WTC11 (cell line): ENCODE results near the gene PCDHB9. TPM values are rescaled to one million over a fixed set of nuclear protein-coding genes. Genes with fewer than 3 reads are reported as not detected.
A peak's percentile ranks its signal among the peaks of the same experiment; 100 is the strongest.

Experiments
- ATAC-seq: fragments of 200-7000 bp; cut with Tn5 transposase; 2 replicates; pipeline ENCODE4 v1.10.0; 2021; ENCODE audit warnings: mild to moderate bottlenecking, moderate library complexity
- CTCF ChIA-PET: fragments of 300-600 bp; sonication (Branson Sonifier 250); formaldehyde crosslinking; loops from one replicate; lab custom pipeline; 2021; ENCODE audit warnings: antibody characterized with exemption; lab: Charles Lee
- POLR2A ChIA-PET: fragments of 350-600 bp; sonication (Branson Sonifier 250); formaldehyde crosslinking; loops from one replicate; lab custom pipeline; 2021; ENCODE audit warnings: antibody characterized with exemption; lab: Charles Lee
- DNase-seq: peaks from one replicate; pipeline ENCODE4 v3.0.0; 2021; ENCODE audit warnings: low spot score
- H3K27ac Mint-ChIP-seq: 2 replicates; pipeline ENCODE4 v1.8.0; 2021; ENCODE audit warnings: mixed read lengths
- H3K27me3 Mint-ChIP-seq: 2 replicates; pipeline ENCODE4 v1.8.0; 2021; ENCODE audit warnings: low read depth, mild to moderate bottlenecking, moderate library complexity, mixed read lengths
- H3K36me3 Mint-ChIP-seq: 2 replicates; pipeline ENCODE4 v1.8.0; 2021; ENCODE audit warnings: mixed read lengths
- H3K4me1 Mint-ChIP-seq: 2 replicates; pipeline ENCODE4 v1.8.0; 2022; ENCODE audit warnings: mixed read lengths
- H3K4me3 Mint-ChIP-seq: 2 replicates; pipeline ENCODE4 v1.8.0; 2021; ENCODE audit warnings: mild to moderate bottlenecking, moderate library complexity, mixed read lengths
- H3K9me3 Mint-ChIP-seq: 2 replicates; pipeline ENCODE4 v1.8.0; 2021; ENCODE audit warnings: mixed read lengths
- AR ChIP-seq: fragments of 250-450 bp; sonication (Bioruptor Pico); IDR thresholded peaks from 2 replicates; pipeline ENCODE4 v1.9.0; 2021; ENCODE audit warnings: mild to moderate bottlenecking
- ETV6 ChIP-seq: sonication (generic); formaldehyde crosslinking; IDR thresholded peaks from 2 replicates; pipeline ENCODE4 v1.8.1; 2022; ENCODE audit warnings: mild to moderate bottlenecking, missing genetic modification reagents
- FOXK1 ChIP-seq: sonication (generic); formaldehyde crosslinking; IDR thresholded peaks from 2 replicates; pipeline ENCODE4 v1.8.0; 2022; ENCODE audit warnings: mild to moderate bottlenecking, moderate library complexity, missing genetic modification reagents
- GRHL2 ChIP-seq: fragments of 250-450 bp; sonication (Bioruptor Pico); IDR thresholded peaks from 2 replicates; pipeline ENCODE4 v1.8.0; 2022; ENCODE audit warnings: mild to moderate bottlenecking, moderate library complexity; ENCODE audit not compliant: insufficient replicate concordance, severe bottlenecking
- MXD4 ChIP-seq: fragments of 250-450 bp; sonication (Bioruptor Pico); IDR thresholded peaks from 2 replicates; pipeline ENCODE4 v1.8.0; 2021; ENCODE audit warnings: mild to moderate bottlenecking, moderate library complexity, borderline replicate concordance
- NR2C2 ChIP-seq: sonication (generic); formaldehyde crosslinking; IDR thresholded peaks from 2 replicates; pipeline ENCODE4 v1.8.0; 2022; ENCODE audit warnings: mild to moderate bottlenecking, missing genetic modification reagents
- NR3C1 ChIP-seq: sonication (generic); formaldehyde crosslinking; conservative IDR thresholded peaks from 2 replicates; pipeline ENCODE4 v1.8.1; 2023; ENCODE audit warnings: low read depth, mild to moderate bottlenecking, missing genetic modification reagents
- TCF7 ChIP-seq: sonication (generic); formaldehyde crosslinking; IDR thresholded peaks from 2 replicates; pipeline ENCODE4 v1.8.0; 2022; ENCODE audit warnings: mild to moderate bottlenecking, low read depth, missing genetic modification reagents, moderate library complexity
- ZNF263 ChIP-seq: sonication (generic); formaldehyde crosslinking; IDR thresholded peaks from 2 replicates; pipeline ENCODE4 v1.8.1; 2022; ENCODE audit warnings: low read depth, mild to moderate bottlenecking, moderate library complexity, missing genetic modification reagents
- ZNF425 ChIP-seq: fragments of 250-450 bp; sonication (Bioruptor Pico); conservative IDR thresholded peaks from 2 replicates; pipeline ENCODE4 v1.9.0; 2021; ENCODE audit warnings: mild to moderate bottlenecking
- ZNF512 ChIP-seq: sonication (generic); formaldehyde crosslinking; IDR thresholded peaks from 2 replicates; pipeline ENCODE4 v1.8.1; 2022; ENCODE audit warnings: missing genetic modification reagents, borderline replicate concordance
- total RNA-seq: library from RNA; stranded (reverse); gene quantifications from 3 replicates; pipeline ENCODE4 v1.2.3, GENCODE V29; 2021
- TF ChIP-seq, protein P1 (sequence below): fragments of 250-450 bp; sonication (Bioruptor Pico); IDR thresholded peaks from 2 replicates; pipeline ENCODE4 v1.9.0; 2021; ENCODE audit warnings: mild to moderate bottlenecking
- TF ChIP-seq, protein P2 (sequence below): sonication (generic); formaldehyde crosslinking; IDR thresholded peaks from 2 replicates; pipeline ENCODE4 v1.8.0; 2022; ENCODE audit warnings: missing genetic modification reagents
- TF ChIP-seq, protein P3 (sequence below): sonication (generic); formaldehyde crosslinking; IDR thresholded peaks from 2 replicates; pipeline ENCODE4 v1.8.1; 2022; ENCODE audit warnings: low read depth, missing genetic modification reagents, borderline replicate concordance
- TF ChIP-seq, protein P4 (sequence below): sonication (generic); formaldehyde crosslinking; IDR thresholded peaks from 2 replicates; pipeline ENCODE4 v1.8.0; 2022; ENCODE audit warnings: mild to moderate bottlenecking, missing genetic modification reagents
- TF ChIP-seq, protein P5 (sequence below): fragments of 250-450 bp; sonication (Bioruptor Pico); IDR thresholded peaks from 2 replicates; pipeline ENCODE4 v1.9.0; 2021; ENCODE audit warnings: mild to moderate bottlenecking, borderline replicate concordance

The PCDHB9 gene
- total RNA-seq, 1 experiment from 2014 or later = 2.3 TPM

DNA sequence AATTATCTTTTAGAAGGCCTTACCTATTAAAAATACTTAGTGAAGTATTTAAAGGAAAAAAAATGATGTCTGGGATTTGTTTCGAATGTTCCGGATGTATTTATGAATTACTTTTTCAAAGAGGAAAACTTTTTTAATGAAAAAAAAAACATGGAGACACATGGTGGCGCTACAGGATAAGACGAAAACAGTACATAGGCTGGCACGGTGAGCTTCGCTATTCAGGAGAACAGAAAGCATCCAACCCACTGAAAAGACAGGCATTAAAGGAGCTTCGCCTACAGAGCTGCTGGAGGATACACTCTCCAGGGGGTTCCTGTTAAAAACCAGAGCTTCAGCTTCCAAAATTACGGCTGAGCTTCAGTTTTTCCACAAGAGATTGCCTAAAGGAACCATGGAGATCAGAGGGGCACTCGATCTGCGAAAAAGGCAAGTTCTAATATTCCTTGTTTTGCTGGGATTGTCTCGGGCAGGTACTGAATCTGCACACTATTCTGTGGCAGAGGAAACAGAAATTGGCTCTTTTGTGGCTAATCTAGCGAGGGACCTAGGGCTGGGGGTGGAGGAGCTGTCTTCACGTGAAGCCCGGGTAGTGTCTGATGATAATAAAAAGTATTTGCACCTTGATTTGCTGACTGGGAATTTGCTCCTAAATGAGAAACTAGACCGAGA lies 36.3 kb downstream of the PCDHB9 start, which contains the start of gene PCDHB14:
Gene PCDHB14 (plus strand): TSS at position 232 of the 672 bp plus-strand sequence. CDS start 163 bp downstream, at position 395.
- TF ChIP-seq, protein P1, sequence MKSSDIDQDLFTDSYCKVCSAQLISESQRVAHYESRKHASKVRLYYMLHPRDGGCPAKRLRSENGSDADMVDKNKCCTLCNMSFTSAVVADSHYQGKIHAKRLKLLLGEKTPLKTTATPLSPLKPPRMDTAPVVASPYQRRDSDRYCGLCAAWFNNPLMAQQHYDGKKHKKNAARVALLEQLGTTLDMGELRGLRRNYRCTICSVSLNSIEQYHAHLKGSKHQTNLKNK (CRISPR knock-in tag) = no peak
- TF ChIP-seq, protein P2, sequence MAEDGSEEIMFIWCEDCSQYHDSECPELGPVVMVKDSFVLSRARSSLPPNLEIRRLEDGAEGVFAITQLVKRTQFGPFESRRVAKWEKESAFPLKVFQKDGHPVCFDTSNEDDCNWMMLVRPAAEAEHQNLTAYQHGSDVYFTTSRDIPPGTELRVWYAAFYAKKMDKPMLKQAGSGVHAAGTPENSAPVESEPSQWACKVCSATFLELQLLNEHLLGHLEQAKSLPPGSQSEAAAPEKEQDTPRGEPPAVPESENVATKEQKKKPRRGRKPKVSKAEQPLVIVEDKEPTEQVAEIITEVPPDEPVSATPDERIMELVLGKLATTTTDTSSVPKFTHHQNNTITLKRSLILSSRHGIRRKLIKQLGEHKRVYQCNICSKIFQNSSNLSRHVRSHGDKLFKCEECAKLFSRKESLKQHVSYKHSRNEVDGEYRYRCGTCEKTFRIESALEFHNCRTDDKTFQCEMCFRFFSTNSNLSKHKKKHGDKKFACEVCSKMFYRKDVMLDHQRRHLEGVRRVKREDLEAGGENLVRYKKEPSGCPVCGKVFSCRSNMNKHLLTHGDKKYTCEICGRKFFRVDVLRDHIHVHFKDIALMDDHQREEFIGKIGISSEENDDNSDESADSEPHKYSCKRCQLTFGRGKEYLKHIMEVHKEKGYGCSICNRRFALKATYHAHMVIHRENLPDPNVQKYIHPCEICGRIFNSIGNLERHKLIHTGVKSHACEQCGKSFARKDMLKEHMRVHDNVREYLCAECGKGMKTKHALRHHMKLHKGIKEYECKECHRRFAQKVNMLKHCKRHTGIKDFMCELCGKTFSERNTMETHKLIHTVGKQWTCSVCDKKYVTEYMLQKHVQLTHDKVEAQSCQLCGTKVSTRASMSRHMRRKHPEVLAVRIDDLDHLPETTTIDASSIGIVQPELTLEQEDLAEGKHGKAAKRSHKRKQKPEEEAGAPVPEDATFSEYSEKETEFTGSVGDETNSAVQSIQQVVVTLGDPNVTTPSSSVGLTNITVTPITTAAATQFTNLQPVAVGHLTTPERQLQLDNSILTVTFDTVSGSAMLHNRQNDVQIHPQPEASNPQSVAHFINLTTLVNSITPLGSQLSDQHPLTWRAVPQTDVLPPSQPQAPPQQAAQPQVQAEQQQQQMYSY (CRISPR knock-in tag) = no peak
- no peak for TF ChIP-seq NR3C1 (CRISPR knock-in tag)
- TF ChIP-seq TCF7 (CRISPR knock-in tag) = no peak
- TF ChIP-seq ZNF263 (CRISPR knock-in tag) = no peak
- no peak for TF ChIP-seq NR2C2 (CRISPR knock-in tag)
- no peak for TF ChIP-seq AR
- TF ChIP-seq, protein P3, sequence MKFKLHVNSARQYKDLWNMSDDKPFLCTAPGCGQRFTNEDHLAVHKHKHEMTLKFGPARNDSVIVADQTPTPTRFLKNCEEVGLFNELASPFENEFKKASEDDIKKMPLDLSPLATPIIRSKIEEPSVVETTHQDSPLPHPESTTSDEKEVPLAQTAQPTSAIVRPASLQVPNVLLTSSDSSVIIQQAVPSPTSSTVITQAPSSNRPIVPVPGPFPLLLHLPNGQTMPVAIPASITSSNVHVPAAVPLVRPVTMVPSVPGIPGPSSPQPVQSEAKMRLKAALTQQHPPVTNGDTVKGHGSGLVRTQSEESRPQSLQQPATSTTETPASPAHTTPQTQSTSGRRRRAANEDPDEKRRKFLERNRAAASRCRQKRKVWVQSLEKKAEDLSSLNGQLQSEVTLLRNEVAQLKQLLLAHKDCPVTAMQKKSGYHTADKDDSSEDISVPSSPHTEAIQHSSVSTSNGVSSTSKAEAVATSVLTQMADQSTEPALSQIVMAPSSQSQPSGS (CRISPR knock-in tag) = no peak
- TF ChIP-seq FOXK1 (CRISPR knock-in tag) = no peak
- TF ChIP-seq ZNF425 (CRISPR knock-in tag) = no peak
- no peak for TF ChIP-seq ETV6 (CRISPR knock-in tag)
- no peak for TF ChIP-seq MXD4
- TF ChIP-seq GRHL2 (CRISPR knock-in tag) = no peak
- no peak for TF ChIP-seq ZNF512 (CRISPR knock-in tag)
- TF ChIP-seq, protein P4, sequence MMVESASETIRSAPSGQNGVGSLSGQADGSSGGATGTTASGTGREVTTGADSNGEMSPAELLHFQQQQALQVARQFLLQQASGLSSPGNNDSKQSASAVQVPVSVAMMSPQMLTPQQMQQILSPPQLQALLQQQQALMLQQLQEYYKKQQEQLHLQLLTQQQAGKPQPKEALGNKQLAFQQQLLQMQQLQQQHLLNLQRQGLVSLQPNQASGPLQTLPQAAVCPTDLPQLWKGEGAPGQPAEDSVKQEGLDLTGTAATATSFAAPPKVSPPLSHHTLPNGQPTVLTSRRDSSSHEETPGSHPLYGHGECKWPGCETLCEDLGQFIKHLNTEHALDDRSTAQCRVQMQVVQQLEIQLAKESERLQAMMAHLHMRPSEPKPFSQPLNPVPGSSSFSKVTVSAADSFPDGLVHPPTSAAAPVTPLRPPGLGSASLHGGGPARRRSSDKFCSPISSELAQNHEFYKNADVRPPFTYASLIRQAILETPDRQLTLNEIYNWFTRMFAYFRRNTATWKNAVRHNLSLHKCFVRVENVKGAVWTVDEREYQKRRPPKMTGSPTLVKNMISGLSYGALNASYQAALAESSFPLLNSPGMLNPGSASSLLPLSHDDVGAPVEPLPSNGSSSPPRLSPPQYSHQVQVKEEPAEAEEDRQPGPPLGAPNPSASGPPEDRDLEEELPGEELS (CRISPR knock-in tag) = no peak
- TF ChIP-seq, protein P5, sequence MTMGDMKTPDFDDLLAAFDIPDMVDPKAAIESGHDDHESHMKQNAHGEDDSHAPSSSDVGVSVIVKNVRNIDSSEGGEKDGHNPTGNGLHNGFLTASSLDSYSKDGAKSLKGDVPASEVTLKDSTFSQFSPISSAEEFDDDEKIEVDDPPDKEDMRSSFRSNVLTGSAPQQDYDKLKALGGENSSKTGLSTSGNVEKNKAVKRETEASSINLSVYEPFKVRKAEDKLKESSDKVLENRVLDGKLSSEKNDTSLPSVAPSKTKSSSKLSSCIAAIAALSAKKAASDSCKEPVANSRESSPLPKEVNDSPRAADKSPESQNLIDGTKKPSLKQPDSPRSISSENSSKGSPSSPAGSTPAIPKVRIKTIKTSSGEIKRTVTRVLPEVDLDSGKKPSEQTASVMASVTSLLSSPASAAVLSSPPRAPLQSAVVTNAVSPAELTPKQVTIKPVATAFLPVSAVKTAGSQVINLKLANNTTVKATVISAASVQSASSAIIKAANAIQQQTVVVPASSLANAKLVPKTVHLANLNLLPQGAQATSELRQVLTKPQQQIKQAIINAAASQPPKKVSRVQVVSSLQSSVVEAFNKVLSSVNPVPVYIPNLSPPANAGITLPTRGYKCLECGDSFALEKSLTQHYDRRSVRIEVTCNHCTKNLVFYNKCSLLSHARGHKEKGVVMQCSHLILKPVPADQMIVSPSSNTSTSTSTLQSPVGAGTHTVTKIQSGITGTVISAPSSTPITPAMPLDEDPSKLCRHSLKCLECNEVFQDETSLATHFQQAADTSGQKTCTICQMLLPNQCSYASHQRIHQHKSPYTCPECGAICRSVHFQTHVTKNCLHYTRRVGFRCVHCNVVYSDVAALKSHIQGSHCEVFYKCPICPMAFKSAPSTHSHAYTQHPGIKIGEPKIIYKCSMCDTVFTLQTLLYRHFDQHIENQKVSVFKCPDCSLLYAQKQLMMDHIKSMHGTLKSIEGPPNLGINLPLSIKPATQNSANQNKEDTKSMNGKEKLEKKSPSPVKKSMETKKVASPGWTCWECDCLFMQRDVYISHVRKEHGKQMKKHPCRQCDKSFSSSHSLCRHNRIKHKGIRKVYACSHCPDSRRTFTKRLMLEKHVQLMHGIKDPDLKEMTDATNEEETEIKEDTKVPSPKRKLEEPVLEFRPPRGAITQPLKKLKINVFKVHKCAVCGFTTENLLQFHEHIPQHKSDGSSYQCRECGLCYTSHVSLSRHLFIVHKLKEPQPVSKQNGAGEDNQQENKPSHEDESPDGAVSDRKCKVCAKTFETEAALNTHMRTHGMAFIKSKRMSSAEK = no peak
- ChIA-PET CTCF (interaction anchor here (0.6 to 3.4 kb wide), 89 partner anchors 9 to 738 kb away, joined by 3 to 56 read pairs (median 6); partner anchors contain the start of genes PCDHA1, PCDHA10, PCDHB10 and PCDHB11), POLR2A (interaction anchor here (0.6 to 1.2 kb wide), 5 partner anchors 11 to 189 kb away, joined by 3 to 7 read pairs (median 3); partner anchors contain the start of genes PCDHB15 and PCDHGA10)
- DNase-seq = no peak
- no peaks in the 10 kb centered on the region; the same call in none of the 2 replicates for H3K27me3 Mint-ChIP-seq
- H3K4me1 Mint-ChIP-seq = peaks cover 11% of the 10 kb centered on the region
- H3K4me3 Mint-ChIP-seq = peak within 1 kb of the TSS; percentile 62
- no peaks in the 10 kb centered on the region for H3K9me3 Mint-ChIP-seq
- H3K36me3 Mint-ChIP-seq = no peaks in the 10 kb centered on the region
- peak within 1 kb of the TSS; percentile 19; the same call in 1 of the 2 replicates for H3K27ac Mint-ChIP-seq
- ATAC-seq = peak; percentile 100
